Measurements from ENCODE around the gene NOXA1.

- TF ChIP-seq, protein P1, sequence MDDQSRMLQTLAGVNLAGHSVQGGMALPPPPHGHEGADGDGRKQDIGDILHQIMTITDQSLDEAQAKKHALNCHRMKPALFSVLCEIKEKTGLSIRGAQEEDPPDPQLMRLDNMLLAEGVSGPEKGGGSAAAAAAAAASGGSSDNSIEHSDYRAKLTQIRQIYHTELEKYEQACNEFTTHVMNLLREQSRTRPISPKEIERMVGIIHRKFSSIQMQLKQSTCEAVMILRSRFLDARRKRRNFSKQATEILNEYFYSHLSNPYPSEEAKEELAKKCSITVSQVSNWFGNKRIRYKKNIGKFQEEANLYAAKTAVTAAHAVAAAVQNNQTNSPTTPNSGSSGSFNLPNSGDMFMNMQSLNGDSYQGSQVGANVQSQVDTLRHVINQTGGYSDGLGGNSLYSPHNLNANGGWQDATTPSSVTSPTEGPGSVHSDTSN (CRISPR knock-in tag; IDR thresholded peaks at IDR 0.05) = no peak
- TF ChIP-seq ZNF292 (tag by site-specific recombination; IDR thresholded peaks at IDR 0.05; ENCODE audit: borderline replicate concordance, low read depth) (no peak), PATZ1 (tag by site-specific recombination; IDR thresholded peaks at IDR 0.05) (peak; percentile 28; the same call in 1 of the 2 replicates), GFI1B (tag by site-specific recombination; IDR thresholded peaks at IDR 0.05) (no peak), BCL11A (tag by site-specific recombination; IDR thresholded peaks at IDR 0.05; ENCODE audit: low read depth) (no peak), ZNF558 (tag by site-specific recombination; IDR thresholded peaks at IDR 0.05) (no peak), ZNF146 (tag by site-specific recombination; IDR thresholded peaks at IDR 0.05) (no peak), PRDM6 (tag by site-specific recombination; IDR thresholded peaks at IDR 0.05) (no peak)
- TF ChIP-seq, protein P2, sequence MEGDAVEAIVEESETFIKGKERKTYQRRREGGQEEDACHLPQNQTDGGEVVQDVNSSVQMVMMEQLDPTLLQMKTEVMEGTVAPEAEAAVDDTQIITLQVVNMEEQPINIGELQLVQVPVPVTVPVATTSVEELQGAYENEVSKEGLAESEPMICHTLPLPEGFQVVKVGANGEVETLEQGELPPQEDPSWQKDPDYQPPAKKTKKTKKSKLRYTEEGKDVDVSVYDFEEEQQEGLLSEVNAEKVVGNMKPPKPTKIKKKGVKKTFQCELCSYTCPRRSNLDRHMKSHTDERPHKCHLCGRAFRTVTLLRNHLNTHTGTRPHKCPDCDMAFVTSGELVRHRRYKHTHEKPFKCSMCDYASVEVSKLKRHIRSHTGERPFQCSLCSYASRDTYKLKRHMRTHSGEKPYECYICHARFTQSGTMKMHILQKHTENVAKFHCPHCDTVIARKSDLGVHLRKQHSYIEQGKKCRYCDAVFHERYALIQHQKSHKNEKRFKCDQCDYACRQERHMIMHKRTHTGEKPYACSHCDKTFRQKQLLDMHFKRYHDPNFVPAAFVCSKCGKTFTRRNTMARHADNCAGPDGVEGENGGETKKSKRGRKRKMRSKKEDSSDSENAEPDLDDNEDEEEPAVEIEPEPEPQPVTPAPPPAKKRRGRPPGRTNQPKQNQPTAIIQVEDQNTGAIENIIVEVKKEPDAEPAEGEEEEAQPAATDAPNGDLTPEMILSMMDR (tag by site-specific recombination; IDR thresholded peaks at IDR 0.05) = no peak
- TF ChIP-seq, protein P3, sequence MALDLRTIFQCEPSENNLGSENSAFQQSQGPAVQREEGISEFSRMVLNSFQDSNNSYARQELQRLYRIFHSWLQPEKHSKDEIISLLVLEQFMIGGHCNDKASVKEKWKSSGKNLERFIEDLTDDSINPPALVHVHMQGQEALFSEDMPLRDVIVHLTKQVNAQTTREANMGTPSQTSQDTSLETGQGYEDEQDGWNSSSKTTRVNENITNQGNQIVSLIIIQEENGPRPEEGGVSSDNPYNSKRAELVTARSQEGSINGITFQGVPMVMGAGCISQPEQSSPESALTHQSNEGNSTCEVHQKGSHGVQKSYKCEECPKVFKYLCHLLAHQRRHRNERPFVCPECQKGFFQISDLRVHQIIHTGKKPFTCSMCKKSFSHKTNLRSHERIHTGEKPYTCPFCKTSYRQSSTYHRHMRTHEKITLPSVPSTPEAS (tag by site-specific recombination; IDR thresholded peaks at IDR 0.05) = no peak
These were observed 15.5 kb downstream of the NOXA1 start for GRCh38 chr9:137438591-137439157.

Measured in HEK293 (cell line).